HG03060 (cell line): ENCODE measurements around the gene EFCAB7.
A peak's percentile ranks its signal among the peaks of the same experiment; 100 is the strongest.
"Not testable (repeated sequence)": the region's sequence is repeated elsewhere in the genome, so short reads cannot be mapped to it uniquely, and the experiment has no call there.

Source experiments
- ATAC-seq: cut with Tn5 transposase; IDR thresholded peaks from one replicate; pipeline ENCODE4 v1.9.1; 2021; ENCODE audit warnings: low read depth, moderate number of reproducible peaks; ENCODE audit not compliant: unreplicated experiment

Gene EFCAB7

GRCh38 chr1:63548303-63548702 is 25.0 kb downstream of the EFCAB7 start:
- ATAC-seq, result no peak

DNA sequence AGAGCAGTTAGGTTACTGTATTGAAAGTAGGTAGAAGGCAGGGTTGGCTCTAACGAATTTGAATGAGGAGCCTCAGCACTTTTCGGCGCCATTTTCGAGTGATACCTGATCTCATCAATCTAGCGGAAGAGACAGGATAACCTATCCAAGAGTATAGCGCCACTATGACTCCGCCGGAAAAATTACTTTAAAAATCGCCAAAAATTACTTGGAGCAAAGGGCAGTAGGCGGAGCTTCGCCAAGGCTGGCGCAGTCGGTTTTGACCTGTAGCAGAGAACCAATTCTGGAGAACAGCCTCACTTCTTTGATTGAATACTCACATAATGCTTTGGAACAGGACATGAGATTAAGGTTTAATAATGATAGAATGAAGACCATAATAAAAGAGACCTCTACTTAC is 25.6 kb downstream of the EFCAB7 start:
- no peak for ATAC-seq

GRCh38 chr1:63555480-63555879 is 32.2 kb downstream of the EFCAB7 start:
- no peak for ATAC-seq

- ATAC-seq, result no peak
These were observed 34.2 kb downstream of the EFCAB7 start for GRCh38 chr1:63557365-63557987.

DNA sequence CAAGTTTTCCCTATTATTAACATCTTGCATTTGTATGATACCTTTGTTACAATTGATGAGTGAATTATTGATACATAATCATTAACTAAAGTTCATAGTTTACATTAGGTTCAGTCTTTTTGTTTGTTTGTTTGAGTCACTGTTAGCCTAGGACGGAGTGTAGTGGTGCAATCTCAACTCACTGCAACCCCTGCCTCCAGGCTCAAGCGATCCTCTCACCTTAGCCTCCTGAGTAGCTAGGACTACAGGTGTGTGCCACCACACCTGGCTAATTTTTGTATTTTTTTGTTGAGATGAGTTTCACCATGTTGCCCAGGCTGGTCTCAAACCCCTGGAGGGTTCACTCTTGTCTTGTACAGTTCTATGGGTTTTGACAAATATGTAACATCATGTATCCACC is 36.0 kb downstream of the EFCAB7 start:
- no peak for ATAC-seq

DNA sequence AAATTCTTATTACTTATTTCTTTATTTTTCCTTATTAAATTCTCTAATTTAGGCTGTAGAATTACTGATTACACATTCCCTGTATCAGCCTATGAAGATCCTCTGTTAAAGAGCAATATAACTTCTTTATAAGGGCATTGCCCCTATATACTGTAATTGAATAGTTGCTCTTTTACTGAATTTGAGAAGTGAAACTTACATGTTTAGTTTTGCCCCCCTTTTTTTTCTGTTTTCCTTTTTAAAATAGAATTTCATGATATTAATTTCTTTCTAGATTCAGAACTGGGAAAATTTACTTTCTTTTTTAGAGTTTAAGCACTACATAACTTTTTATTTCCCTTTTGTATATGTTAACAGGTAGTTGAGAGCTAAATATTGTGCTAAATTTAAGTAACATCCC is 40.4 kb downstream of the EFCAB7 start:
- no peak for ATAC-seq

DNA sequence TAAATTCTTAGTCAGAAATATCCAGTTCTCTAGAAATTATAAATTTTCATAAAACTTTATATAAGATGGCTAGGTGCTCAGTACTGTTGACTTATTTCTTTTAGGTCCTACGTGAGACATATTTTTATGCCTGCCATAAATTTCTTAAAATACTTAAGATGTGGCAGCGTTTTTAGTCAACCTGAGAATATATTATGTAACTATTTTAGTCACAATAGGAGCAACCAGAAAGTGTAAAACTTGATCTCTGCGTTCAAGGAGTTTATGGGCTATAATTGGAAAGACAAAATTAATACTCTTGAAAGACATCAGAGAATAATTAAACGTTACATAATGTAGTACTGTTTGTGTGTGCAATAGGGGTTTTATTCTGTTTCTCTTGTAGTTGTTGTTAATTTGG is 45.7 kb downstream of the EFCAB7 start:
- no peak for ATAC-seq

GRCh38 chr1:63569640-63570316 is 46.5 kb downstream of the EFCAB7 start:
- no peak for ATAC-seq

- not testable (repeated sequence) for ATAC-seq
These were observed 49.4 kb downstream of the EFCAB7 start for GRCh38 chr1:63572686-63573085.

- not testable (repeated sequence) for ATAC-seq
These were observed 51.0 kb downstream of the EFCAB7 start for GRCh38 chr1:63574203-63574796.

GRCh38 chr1:63575340-63575826 is 52.1 kb downstream of the EFCAB7 start:
- no peak for ATAC-seq

- ATAC-seq, result not testable (repeated sequence)
These were observed 63.0 kb downstream of the EFCAB7 start for GRCh38 chr1:63586326-63586725.

GRCh38 chr1:63590166-63590560 is 66.8 kb downstream of the EFCAB7 start:
- ATAC-seq, result no peak

DNA sequence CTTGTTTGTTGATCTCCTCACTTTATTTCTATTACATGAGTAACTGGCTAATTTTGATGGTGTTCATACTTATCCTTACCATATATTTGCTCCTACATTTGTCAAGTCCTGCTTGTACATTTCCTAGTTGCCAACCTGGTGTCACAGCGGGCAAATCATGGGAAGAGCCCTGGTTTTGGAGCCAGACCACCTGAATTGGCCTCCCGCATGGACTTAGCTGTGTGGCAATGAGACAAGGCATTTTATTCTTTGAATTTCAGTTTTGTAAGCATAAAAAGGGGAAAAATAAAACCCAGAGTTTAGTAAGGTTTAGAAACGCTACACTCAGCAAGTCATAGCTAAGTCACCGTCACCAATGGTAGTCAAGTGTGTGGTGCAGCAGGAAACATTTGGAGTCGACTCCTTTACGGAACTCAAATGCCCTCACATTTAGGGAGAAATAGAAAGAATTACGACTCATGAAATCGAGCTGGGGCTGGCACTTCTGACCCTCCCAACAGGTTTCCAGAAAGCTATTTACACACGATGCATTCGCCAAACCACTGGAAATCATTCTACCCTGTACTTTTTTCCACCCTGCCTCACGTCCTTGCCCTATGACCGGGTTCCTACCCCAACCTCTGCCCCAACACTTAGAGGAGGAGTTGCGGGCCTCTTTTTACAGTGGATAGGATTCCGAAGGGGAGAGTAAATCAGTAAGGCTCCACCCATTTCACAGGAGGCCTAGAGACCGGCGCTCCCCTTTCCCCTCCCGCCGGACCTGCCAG is 69.4 kb downstream of the EFCAB7 start:
- no peak for ATAC-seq

DNA sequence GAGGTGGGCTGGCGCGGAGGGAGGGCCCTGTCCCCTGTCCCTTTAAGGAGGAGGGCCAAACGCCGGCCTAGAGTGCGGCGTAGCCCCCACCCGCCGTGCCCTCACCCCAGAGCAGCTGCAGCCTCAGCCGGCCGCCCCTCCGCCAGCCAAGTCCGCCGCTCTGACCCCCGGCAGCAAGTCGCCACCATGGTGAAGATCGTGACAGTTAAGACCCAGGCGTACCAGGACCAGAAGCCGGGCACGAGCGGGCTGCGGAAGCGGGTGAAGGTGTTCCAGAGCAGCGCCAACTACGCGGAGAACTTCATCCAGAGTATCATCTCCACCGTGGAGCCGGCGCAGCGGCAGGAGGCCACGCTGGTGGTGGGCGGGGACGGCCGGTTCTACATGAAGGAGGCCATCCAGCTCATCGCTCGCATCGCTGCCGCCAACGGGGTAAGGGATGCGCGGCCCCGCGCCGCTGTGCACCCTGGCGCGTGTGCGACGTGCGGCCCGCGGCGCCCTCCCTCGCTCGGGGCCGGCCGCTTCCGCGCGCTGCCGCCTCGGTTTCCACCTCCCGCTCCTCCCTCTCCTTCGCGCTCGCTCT is 70.1 kb downstream of the EFCAB7 start, which contains the start of gene PGM1:
PGM1 (plus strand) TSS at position 109 of the 583 bp plus-strand sequence; CDS start at position 187, 78 bp downstream.
- peak; percentile 65 for ATAC-seq

- peak; percentile 19 for ATAC-seq
These were observed 70.7 kb downstream of the EFCAB7 start for GRCh38 chr1:63593886-63594605.

GRCh38 chr1:63595435-63595834 is 72.1 kb downstream of the EFCAB7 start:
- ATAC-seq, result no peak

DNA sequence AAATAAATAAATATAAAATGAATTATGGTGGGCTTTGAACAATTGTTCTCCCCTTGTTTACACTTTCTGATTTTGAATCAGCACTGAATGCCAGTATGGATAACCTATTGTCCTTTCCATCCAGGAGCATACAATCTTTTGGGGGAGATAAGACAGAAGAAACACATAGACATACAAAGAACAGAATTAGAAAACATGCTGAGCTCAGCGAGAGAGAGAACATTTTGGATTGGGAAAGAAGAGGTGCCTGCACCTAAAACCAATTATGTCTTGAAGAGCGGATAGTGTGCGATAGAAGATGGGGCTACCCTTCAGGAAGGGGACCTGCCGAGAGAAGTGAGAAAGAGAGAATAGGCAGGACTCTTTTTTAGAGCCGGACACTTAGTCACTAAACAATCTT is 76.5 kb downstream of the EFCAB7 start:
- no peak for ATAC-seq

DNA sequence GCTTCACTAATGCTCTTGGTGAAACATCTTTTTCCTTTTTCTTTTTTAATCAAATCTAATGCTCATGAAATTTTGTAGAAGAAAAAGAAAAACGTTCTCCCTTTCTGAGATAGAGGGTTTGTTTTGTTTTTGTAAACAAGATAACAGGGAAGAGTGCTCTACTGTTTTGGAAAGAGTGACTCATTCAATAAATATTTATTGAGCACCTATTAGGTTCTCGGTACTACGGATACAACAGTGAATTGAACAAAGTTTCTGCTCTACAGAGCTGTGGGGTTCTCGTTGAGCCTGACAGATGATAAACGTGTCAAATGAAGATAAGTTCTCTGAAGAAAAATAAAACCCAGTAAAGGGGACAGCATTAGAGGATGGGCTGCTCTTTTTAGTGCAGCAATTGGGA is 76.9 kb downstream of the EFCAB7 start:
- no peak for ATAC-seq

GRCh38 chr1:63601061-63601460 is 77.7 kb downstream of the EFCAB7 start:
- ATAC-seq, result no peak
